Progenitor cell of endocrine pancreas (in vitro differentiated cells): Measurements from ENCODE around the gene PUSL1. TPM values are rescaled to one million over a fixed set of nuclear protein-coding genes. Genes with fewer than 3 reads are reported as not detected.
A peak's percentile ranks its signal among the peaks of the same experiment; 100 is the strongest.

Experiments used
- DNase-seq: peaks from one replicate; pipeline ENCODE4 v3.0.0; 2021; ENCODE audit warnings: low spot score; ENCODE audit not compliant: unreplicated experiment
- H3K27ac Mint-ChIP-seq: 2 replicates; pipeline ENCODE4 v1.8.0; 2021; ENCODE audit warnings: mild to moderate bottlenecking, moderate library complexity, mixed read lengths
- H3K27me3 Mint-ChIP-seq: 2 replicates; pipeline ENCODE4 v1.8.0; 2021; ENCODE audit warnings: mixed read lengths
- H3K36me3 Mint-ChIP-seq: 2 replicates; pipeline ENCODE4 v1.8.0; 2022; ENCODE audit warnings: mixed read lengths; ENCODE audit not compliant: insufficient read depth
- H3K4me1 Mint-ChIP-seq: 2 replicates; pipeline ENCODE4 v1.8.0; 2021; ENCODE audit warnings: low read depth, mixed read lengths
- H3K4me3 Mint-ChIP-seq: 2 replicates; pipeline ENCODE4 v1.8.0; 2021; ENCODE audit warnings: low read depth, mild to moderate bottlenecking, moderate library complexity, mixed read lengths
- H3K9me3 Mint-ChIP-seq: 2 replicates; pipeline ENCODE4 v1.8.0; 2021; ENCODE audit warnings: low read depth, mixed read lengths
- CTCF ChIP-seq: fragments of 200-600 bp; sonication (generic); IDR thresholded peaks from one replicate; pipeline ENCODE4 v1.5.0; 2021; ENCODE audit warnings: antibody characterized with exemption, mild to moderate bottlenecking; ENCODE audit not compliant: unreplicated experiment
- total RNA-seq: library from RNA; stranded (reverse); gene quantifications from 2 replicates; pipeline ENCODE4 v1.2.1, GENCODE V29; 2021

Gene PUSL1
- total RNA-seq, 1 donor from 2014 or later, result 13.8 TPM

- peaks cover 10% of the 10 kb centered on the region for H3K4me1 Mint-ChIP-seq
- no peak for DNase-seq
- no peak overlapping the region for H3K27ac Mint-ChIP-seq
- no peak for TF ChIP-seq CTCF
- H3K4me3 Mint-ChIP-seq, result peak overlapping the region; percentile 56
- peaks cover 17% of the 10 kb centered on the region for H3K27me3 Mint-ChIP-seq
- H3K36me3 Mint-ChIP-seq, result no peaks in the 10 kb centered on the region
- no peaks in the 10 kb centered on the region for H3K9me3 Mint-ChIP-seq
These were observed 43.4 kb downstream of the PUSL1 start for GRCh38 chr1:1351511-1352427.

GRCh38 chr1:1352786-1353388, 44.5 kb downstream of the PUSL1 start:
- Mint-ChIP-seq H3K9me3 (no peaks in the 10 kb centered on the region), H3K36me3 (no peaks in the 10 kb centered on the region), H3K27me3 (peaks cover 17% of the 10 kb centered on the region), H3K4me1 (peaks cover 7% of the 10 kb centered on the region), H3K27ac (peak overlapping the region; percentile 16), H3K4me3 (no peak overlapping the region)
- no peak for DNase-seq
- TF ChIP-seq CTCF, result no peak

DNA sequence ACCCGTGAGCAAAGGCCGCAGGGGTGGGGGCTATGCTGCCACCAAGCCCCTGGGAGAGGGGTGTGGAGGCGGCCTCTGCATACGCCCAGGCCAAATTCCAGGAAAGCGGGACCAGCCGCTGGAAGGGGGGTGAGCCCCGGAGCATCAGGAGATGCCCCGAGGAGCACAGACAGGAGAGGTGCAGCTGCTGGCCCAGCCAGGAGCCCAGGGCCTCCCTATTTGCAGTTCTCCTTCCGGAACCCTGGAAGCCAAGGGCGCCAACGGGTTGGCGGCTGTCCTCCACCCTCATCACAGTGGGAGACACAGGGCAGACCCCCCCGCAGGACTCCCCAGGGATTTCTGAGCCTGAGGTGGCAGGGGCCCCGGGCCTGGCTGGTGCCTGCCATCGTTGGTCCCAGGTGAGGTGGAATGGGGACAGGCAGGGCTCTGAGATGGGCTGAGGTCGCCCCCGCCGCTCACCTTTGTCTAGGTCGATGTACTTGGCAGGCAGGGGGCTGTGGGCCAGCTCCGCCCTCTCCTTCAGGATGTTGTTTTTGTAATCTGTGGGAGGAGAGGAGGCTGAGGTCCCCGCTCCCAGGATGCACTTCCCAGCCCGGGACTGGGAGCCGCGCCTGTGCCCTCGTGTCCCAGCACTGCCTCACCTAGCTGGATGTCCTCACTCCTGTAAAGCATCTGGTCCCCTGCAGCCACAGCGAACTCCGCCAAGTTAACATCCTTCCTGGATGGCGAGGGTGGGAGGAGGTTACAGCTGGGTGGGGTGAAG, 45.2 kb downstream of the PUSL1 start:
- Mint-ChIP-seq H3K4me3 (no peak overlapping the region), H3K27ac (no peak overlapping the region), H3K4me1 (peaks cover 9% of the 10 kb centered on the region), H3K27me3 (peaks cover 17% of the 10 kb centered on the region), H3K9me3 (no peaks in the 10 kb centered on the region), H3K36me3 (no peaks in the 10 kb centered on the region)
- TF ChIP-seq CTCF, result no peak
- no peak for DNase-seq

DNA sequence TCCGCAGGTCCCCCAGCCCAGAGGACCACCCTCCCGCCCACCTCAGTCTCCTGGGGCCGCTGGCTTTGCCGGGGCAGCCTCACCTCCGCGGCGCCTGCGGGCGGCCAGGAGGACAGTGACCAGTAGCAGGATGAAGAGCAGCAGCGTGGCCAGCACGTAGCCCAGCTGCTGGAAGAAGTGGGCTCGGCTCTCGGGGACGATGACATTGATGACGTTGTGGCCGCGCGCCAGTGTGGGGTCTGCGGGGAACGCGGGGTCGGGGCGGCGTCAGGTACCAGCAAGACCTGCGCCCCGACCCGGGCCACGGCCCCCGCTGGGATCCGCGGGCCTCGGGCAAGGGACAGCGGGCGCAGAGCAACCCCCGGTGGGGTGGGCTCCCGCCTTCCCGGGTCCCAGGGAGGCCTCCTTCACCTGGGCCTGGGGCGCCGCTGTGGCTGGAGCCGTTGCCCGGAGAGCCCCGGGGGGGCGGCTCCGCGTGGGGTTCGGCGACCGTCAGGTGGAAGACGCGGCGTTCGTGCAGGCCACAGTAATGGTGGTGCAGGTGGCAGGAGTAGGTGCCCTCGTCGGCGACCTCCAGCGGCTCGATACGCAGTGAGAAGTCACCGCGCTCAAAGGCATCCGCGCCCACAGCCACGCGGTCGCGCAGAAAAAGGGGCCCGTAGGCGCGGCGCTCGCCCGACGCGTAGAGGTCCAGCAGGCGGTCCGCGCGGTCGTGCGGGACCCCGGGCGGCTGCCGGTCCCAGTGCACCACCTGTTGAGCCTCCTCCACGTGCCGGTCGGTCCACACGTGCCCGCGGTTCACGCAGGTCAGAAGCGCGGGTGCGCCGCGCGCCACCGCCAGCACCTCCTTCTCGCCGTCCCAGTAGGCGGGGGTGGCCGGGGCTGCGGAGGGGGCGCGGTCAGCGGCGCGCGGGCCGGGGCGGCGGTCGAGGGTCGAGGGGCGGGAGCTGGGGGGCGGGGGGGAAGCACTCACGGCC, 46.2 kb downstream of the PUSL1 start:
- Mint-ChIP-seq H3K4me1 (peaks cover 12% of the 10 kb centered on the region), H3K27me3 (peaks cover 17% of the 10 kb centered on the region), H3K36me3 (no peaks in the 10 kb centered on the region), H3K27ac (peak overlapping the region; percentile 58), H3K9me3 (no peaks in the 10 kb centered on the region), H3K4me3 (peak overlapping the region; percentile 31)
- DNase-seq, result no peak
- TF ChIP-seq CTCF, result no peak
